K562 (cell line): ENCODE data around the gene PLEKHH2. TPM values are rescaled to one million over a fixed set of nuclear protein-coding genes. Genes with fewer than 3 reads are reported as not detected.
A peak's percentile ranks its signal among the peaks of the same experiment; 100 is the strongest.

ENCODE experiments used
- AFF4 ChIP-seq: sonication (generic); formaldehyde crosslinking; IDR thresholded peaks from 2 replicates; pipeline ENCODE4 v1.8.0; 2023; ENCODE audit warnings: mild to moderate bottlenecking, missing genetic modification reagents
- EGR1 ChIP-seq: fragments of 450-650 bp; conservative IDR thresholded peaks from 2 replicates; pipeline ENCODE4 v1.6.1; 2017; ENCODE audit warnings: mild to moderate bottlenecking
- EP400 ChIP-seq: fragments of 450-650 bp; IDR thresholded peaks from 2 replicates; pipeline ENCODE4 v1.6.1; 2017; ENCODE audit warnings: antibody characterized with exemption, mild to moderate bottlenecking, moderate library complexity
- GABPB2 ChIP-seq: fragments of 250-450 bp; sonication (Bioruptor Pico); conservative IDR thresholded peaks from 2 replicates; pipeline ENCODE4 v1.5.1; 2021; ENCODE audit warnings: mild to moderate bottlenecking
- HNRNPH1 ChIP-seq: fragments of 200-400 bp; formaldehyde crosslinking; optimal IDR thresholded peaks from 2 replicates; pipeline ENCODE3; 2017; ENCODE audit warnings: low read depth, mild to moderate bottlenecking, low read length, moderate library complexity
- MECOM ChIP-seq: fragments of 250-450 bp; sonication (Bioruptor Pico); IDR thresholded peaks from 2 replicates; pipeline ENCODE4 v1.8.0; 2022; ENCODE audit warnings: inconsistent platforms
- MIER1 ChIP-seq: fragments of 450-650 bp; IDR thresholded peaks from 2 replicates; pipeline ENCODE4 v1.6.1; 2016; ENCODE audit warnings: antibody characterized with exemption, mild to moderate bottlenecking, low read depth
- MYC ChIP-seq, 2 experiments: fragments of 250-450 bp in 1 of 2; sonication (Bioruptor Pico) in 1 of 2; IDR thresholded peaks; 2 replicates each; pipeline versions ENCODE4 v1.5.1 to v1.6.1; 2012 to 2021; ENCODE audit warnings: low read depth in 2 of 2, borderline replicate concordance in 1 of 2, improper control_type of control experiment in 1 of 2, low read length in 1 of 2, mild to moderate bottlenecking in 1 of 2, moderate library complexity in 1 of 2
- NFATC3 ChIP-seq: fragments of 450-650 bp; IDR thresholded peaks from 2 replicates; pipeline ENCODE4 v1.6.1; 2017; ENCODE audit warnings: mild to moderate bottlenecking
- PREB ChIP-seq: sonication (generic); formaldehyde crosslinking; IDR thresholded peaks from 2 replicates; pipeline ENCODE4 v1.8.1; 2023; ENCODE audit warnings: mild to moderate bottlenecking, missing genetic modification reagents
- RB1 ChIP-seq: fragments of 450-650 bp; IDR thresholded peaks from 2 replicates; pipeline ENCODE4 v1.6.1; 2017; ENCODE audit warnings: low read depth, mild to moderate bottlenecking
- RBBP5 ChIP-seq: fragments of 200-600 bp; sonication (generic); IDR thresholded peaks from 2 replicates; pipeline ENCODE4 v1.6.1; 2012; ENCODE audit warnings: borderline replicate concordance, mild to moderate bottlenecking, low read length, control low read depth, inconsistent platforms; ENCODE audit not compliant: insufficient read depth, poor library complexity, severe bottlenecking
- RBM15 ChIP-seq: fragments of 200-400 bp; formaldehyde crosslinking; IDR thresholded peaks from 2 replicates; pipeline ENCODE4 v1.6.1; 2018; ENCODE audit warnings: mild to moderate bottlenecking, low read length, moderate library complexity; ENCODE audit not compliant: insufficient read depth
- RBM25 ChIP-seq: fragments of 200-400 bp; formaldehyde crosslinking; IDR thresholded peaks from 2 replicates; pipeline ENCODE4 v1.6.1; 2018; ENCODE audit warnings: low read length, low read depth, moderate library complexity; ENCODE audit not compliant: severe bottlenecking
- SMC3 ChIP-seq: conservative IDR thresholded peaks from 2 replicates; pipeline ENCODE4 v1.6.1; 2011; ENCODE audit warnings: low read depth, low read length, improper control_type of control experiment; ENCODE audit not compliant: insufficient read depth
- TBP ChIP-seq: optimal IDR thresholded peaks from 2 replicates; pipeline ENCODE3; 2011; ENCODE audit warnings: low read depth, low read length, improper control_type of control experiment
- XRCC3 ChIP-seq: fragments of 450-650 bp; IDR thresholded peaks from 2 replicates; pipeline ENCODE4 v1.6.1; 2017; ENCODE audit warnings: mild to moderate bottlenecking, moderate library complexity
- ZBTB26 ChIP-seq: fragments of 450-650 bp; formaldehyde crosslinking; IDR thresholded peaks from 2 replicates; pipeline ENCODE4 v1.4.0; 2022; ENCODE audit warnings: missing genetic modification characterization
- ZKSCAN1 ChIP-seq: fragments of 150-350 bp; IDR thresholded peaks from 2 replicates; pipeline ENCODE4 v1.6.1; 2016; ENCODE audit warnings: low read depth, low read length
- ZNF696 ChIP-seq: fragments of 250-450 bp; sonication (Bioruptor Pico); conservative IDR thresholded peaks from 2 replicates; pipeline ENCODE4 v1.4.0; 2020; ENCODE audit warnings: mild to moderate bottlenecking, moderate library complexity
- ZNF780A ChIP-seq: fragments of 250-450 bp; sonication (Bioruptor Pico); IDR thresholded peaks from 2 replicates; pipeline ENCODE4 v1.5.0; 2021; ENCODE audit warnings: mild to moderate bottlenecking
- polyA plus RNA-seq, 8 experiments: library from polyadenylated mRNA; depleted of rRNA in 4 of 8; stranded (reverse) in 5 of 8; unstranded in 3 of 8; fragments of >200 nt; fragmentation: Nextera tagmentation in 2 of 8; fragmentation: Illumina TruSeq in 1 of 8; extraction: Ambion mirVana in 2 of 8; extraction: Trizol in 1 of 8; gene quantifications; 2 replicates each; pipeline versions ENCODE4 v1.2.1 to v1.2.3, GENCODE V29; 2011 to 2014; ENCODE audit warnings: inconsistent platforms in 1 of 8, missing spikeins in 1 of 8
- total RNA-seq, 7 experiments: library from RNA; depleted of rRNA in 6 of 7; stranded (reverse); fragments of >200 nt in 6 of 7; fragmentation: Illumina TruSeq in 2 of 7; extraction: Trizol in 2 of 7; gene quantifications; 2 replicates each; pipeline versions ENCODE4 v1.2.1 to v1.2.3, GENCODE V29; 2011 to 2021; ENCODE audit warnings: low replicate concordance in 1 of 7

Gene PLEKHH2
- total and polyA plus RNA-seq, 9 of the 15 experiments (the other 6 are each of a cell fraction or from before 2014, with no cell fraction given) = 0.77 to 13.5 (median 2.7) TPM

- no peak for TF ChIP-seq HNRNPH1
- no peak for TF ChIP-seq SMC3
- TF ChIP-seq EGR1 = peak; percentile 37; the same call in 1 of the 2 replicates
- TF ChIP-seq RBBP5 = peak; percentile 74
- TF ChIP-seq RB1 = peak; percentile 42; the same call in 1 of the 2 replicates
- TF ChIP-seq ZNF780A (CRISPR knock-in tag) = no peak
- no peak for TF ChIP-seq ZKSCAN1
- TF ChIP-seq PREB (CRISPR knock-in tag) = no peak
- TF ChIP-seq MECOM (CRISPR knock-in tag) = no peak
- TF ChIP-seq GABPB2 (CRISPR knock-in tag) = no peak
- no peak for TF ChIP-seq XRCC3
- TF ChIP-seq NFATC3 = no peak
- peak; percentile 48; the same call in 1 of the 2 replicates for TF ChIP-seq EP400
- TF ChIP-seq MIER1 = no peak
- peak; percentile 30 for TF ChIP-seq TBP
- TF ChIP-seq ZBTB26 (CRISPR knock-in tag) = no peak
- no peak for TF ChIP-seq RBM15
- TF ChIP-seq RBM25 = no peak
- peak; percentile 18; the same call in 1 of the 2 replicates for TF ChIP-seq MYC (IDR thresholded peaks at IDR 0.05; ENCODE audit: low read depth, low read length)
- no peak for TF ChIP-seq MYC (CRISPR knock-in tag; IDR thresholded peaks at IDR 0.05; ENCODE audit: borderline replicate concordance, low read depth)
- TF ChIP-seq AFF4 = no peak
- TF ChIP-seq ZNF696 = no peak
These were observed 137.0 kb downstream of the PLEKHH2 start, which contains the start of gene DYNC2LI1 (continued) for GRCh38 chr2:43773876-43774613.
